Left ventricle myocardium inferior (tissue), 1 donor: Measurements from ENCODE around the gene TBXA2R. TPM values are rescaled to one million over a fixed set of nuclear protein-coding genes. Genes with fewer than 3 reads are reported as not detected.
A peak's percentile ranks its signal among the peaks of the same experiment; 100 is the strongest.

ENCODE experiments used
- DNase-seq: peaks from one replicate; pipeline ENCODE4 v3.0.0-alpha.2; 2020
- H3K27ac ChIP-seq: fragments of 200-600 bp; replicated peaks from 2 replicates; pipeline ENCODE4 v1.8.0; 2021
- H3K27me3 ChIP-seq: fragments of 200-600 bp; 2 replicates; pipeline ENCODE4 v1.8.0; 2021; ENCODE audit warnings: low read depth
- H3K36me3 ChIP-seq: fragments of 200-600 bp; 2 replicates; pipeline ENCODE4 v1.8.0; 2021
- H3K4me1 ChIP-seq: fragments of 200-600 bp; 2 replicates; pipeline ENCODE4 v1.8.0; 2021
- H3K4me3 ChIP-seq: fragments of 200-600 bp; 2 replicates; pipeline ENCODE4 v1.8.0; 2021; ENCODE audit warnings: mild to moderate bottlenecking, moderate library complexity
- H3K9me3 ChIP-seq: fragments of 200-600 bp; replicated peaks from 2 replicates; pipeline ENCODE4 v1.8.0; 2021
- intact Hi-C: fragments of 100-400 bp; cut with micrococcal nuclease; formaldehyde crosslinking; loops from one replicate; pipeline ENCODE4 v1.11.0; 2022
- total RNA-seq: library from RNA; stranded (reverse); fragmentation: NEBNext Ultra II Directional; extraction: Animal tissue kit (Norgen Biotek cat#: 25700); gene quantifications from one replicate; pipeline ENCODE4 v1.2.1, GENCODE V29; 2021
- TF ChIP-seq, protein P1 (sequence below): fragments of 200-600 bp; IDR thresholded peaks from 2 replicates; pipeline ENCODE4 v1.8.0; 2021; ENCODE audit warnings: antibody characterized with exemption, mild to moderate bottlenecking, borderline replicate concordance
- donor health status: DM: no; HTN: yes; CAD: no; lungs with severe emphysema.

The TBXA2R gene
- total RNA-seq, 1 donor from 2014 or later = 2.3 TPM

DNA sequence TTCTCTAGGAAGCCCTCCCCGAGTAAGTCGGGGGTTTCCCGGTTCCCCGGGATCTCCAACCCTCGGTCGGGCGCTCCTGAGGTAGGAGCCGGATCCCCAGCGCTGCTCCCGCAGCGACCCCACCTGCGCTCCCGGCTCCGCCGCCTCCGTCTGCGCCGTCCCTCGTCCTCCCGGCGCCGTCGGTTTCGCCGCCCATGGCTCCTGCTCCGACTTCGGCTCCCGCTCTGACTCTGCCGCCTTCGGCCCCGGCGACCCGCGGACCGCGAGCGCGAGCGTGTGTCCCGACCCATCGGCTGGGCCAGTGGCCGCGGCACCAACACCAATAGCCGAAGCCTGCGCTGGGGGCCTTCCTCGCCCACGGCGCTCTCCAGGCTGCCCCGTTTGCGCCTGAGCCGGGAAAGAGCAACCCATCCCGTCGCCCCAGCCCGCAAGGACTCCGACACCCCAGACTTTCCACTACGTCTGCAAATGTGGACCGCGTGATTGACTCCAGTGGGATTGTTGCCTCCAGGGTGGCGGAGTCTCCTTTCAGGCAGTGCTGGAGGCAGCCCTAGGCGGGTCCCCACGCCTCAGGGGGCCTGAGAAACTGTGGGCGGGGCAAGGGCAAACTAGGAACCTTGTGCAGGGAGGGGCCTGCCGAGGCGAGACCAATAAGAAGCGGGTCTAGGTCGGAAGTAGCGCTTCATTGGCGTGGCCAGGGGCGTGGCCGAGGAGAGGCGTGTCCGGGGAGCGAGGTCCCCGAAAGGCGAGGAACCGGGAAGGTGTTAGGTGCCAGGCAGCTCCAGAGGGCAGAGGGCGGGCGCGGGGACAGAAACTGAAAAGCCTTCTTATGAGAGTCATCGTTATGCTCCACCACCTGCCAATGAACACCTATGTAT, 20.0 kb upstream of the TBXA2R start, which contains the start of gene CACTIN:
CACTIN (minus strand) TSS at position 318 of the 878 bp plus-strand sequence; CDS start at position 290, 28 bp downstream.
- intact Hi-C loops = no loop called here
- TF ChIP-seq, protein P1, sequence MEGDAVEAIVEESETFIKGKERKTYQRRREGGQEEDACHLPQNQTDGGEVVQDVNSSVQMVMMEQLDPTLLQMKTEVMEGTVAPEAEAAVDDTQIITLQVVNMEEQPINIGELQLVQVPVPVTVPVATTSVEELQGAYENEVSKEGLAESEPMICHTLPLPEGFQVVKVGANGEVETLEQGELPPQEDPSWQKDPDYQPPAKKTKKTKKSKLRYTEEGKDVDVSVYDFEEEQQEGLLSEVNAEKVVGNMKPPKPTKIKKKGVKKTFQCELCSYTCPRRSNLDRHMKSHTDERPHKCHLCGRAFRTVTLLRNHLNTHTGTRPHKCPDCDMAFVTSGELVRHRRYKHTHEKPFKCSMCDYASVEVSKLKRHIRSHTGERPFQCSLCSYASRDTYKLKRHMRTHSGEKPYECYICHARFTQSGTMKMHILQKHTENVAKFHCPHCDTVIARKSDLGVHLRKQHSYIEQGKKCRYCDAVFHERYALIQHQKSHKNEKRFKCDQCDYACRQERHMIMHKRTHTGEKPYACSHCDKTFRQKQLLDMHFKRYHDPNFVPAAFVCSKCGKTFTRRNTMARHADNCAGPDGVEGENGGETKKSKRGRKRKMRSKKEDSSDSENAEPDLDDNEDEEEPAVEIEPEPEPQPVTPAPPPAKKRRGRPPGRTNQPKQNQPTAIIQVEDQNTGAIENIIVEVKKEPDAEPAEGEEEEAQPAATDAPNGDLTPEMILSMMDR = no peak
- H3K36me3 ChIP-seq = peaks cover 19% of the 10 kb centered on the region

DNA sequence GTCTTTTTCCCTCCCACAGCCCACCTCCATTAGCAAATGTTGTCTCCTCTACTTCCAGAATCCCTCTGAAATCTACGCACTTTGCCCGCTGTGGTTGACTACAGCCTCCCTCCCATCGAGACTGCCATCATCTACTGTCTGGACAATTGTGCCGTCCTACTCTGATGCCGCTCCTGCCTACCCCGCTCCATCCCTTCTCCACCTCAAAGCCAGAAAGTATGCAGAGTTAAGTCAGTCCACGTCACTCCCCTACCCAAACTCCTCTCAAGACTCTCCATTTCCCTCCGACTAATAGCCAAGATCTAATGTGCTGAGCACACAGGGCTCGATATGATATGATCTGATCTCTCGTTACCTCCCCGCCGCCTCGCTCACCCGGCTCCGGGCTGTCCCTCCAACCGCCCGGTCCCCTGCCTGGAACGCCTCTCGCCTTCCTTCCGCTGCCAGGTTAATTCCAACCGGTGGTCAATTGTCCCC, 19.4 kb upstream of the TBXA2R start:
- no peaks in the 10 kb centered on the region for H3K27me3 ChIP-seq
- no peak for DNase-seq
- H3K36me3 ChIP-seq = peaks cover 19% of the 10 kb centered on the region
- intact Hi-C loops = no loop called here
- TF ChIP-seq, protein P1 = no peak
- H3K27ac ChIP-seq = peak overlapping the region; percentile 99
- H3K4me1 ChIP-seq = peaks cover 29% of the 10 kb centered on the region
- H3K9me3 ChIP-seq = no peaks in the 10 kb centered on the region
- H3K4me3 ChIP-seq = peak overlapping the region; percentile 95

More for the DNA sequence above, 20.0 kb upstream of the TBXA2R start, which contains the start of gene CACTIN:
- H3K27ac ChIP-seq = peak within 1 kb of the TSS; percentile 99
- H3K9me3 ChIP-seq = no peaks in the 10 kb centered on the region
- peak; percentile 99 for DNase-seq
- peak within 1 kb of the TSS; percentile 95 for H3K4me3 ChIP-seq
- peaks cover 29% of the 10 kb centered on the region for H3K4me1 ChIP-seq
- no peaks in the 10 kb centered on the region for H3K27me3 ChIP-seq

DNA sequence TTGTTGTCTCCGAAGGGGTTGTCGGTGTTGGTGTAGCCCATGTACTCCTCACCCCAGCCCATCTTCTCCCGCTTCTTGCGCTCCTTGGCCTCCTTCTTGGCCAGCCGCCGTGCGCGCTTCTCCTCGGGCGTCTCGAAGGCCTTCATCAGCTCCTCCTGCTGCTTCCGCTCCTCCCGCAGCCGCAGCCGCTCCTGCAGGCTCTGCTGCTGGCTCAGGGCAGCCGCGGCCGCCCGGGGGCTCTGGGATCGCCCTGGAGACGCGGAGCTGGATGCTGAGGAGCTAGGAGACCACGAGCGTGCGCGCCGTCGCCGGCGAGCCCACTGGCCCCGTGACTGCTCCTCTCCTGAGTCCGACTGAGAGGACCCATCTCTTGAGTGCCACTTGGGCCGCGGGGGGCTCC, 17.0 kb upstream of the TBXA2R start:
- TF ChIP-seq, protein P1 = no peak
- Histone ChIP-seq H3K27ac (no peak overlapping the region), H3K4me3 (no peak overlapping the region), H3K9me3 (no peaks in the 10 kb centered on the region), H3K36me3 (peaks cover 26% of the 10 kb centered on the region), H3K4me1 (peaks cover 30% of the 10 kb centered on the region), H3K27me3 (no peaks in the 10 kb centered on the region)
- DNase-seq = no peak
- intact Hi-C loops = no loop called here

DNA sequence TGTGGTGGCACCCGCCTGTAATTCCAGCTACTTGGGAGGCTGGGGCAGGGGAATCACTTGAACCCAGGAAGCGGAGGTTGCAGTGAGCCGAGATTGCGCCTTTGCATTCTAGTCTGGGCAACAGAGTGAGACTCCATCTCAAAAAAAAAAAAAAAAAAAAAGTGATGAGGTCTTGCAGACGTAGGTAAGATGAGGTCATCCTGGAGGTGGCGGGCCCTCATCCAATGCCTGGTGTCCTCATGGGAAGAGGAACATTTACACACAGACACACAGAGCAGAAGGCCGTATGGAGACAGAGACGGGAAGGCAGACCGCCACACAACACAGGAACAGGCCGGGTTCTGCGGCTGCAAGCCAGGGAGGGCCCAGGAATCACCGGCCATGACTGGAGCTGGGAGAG, 15.5 kb upstream of the TBXA2R start:
- Histone ChIP-seq H3K27me3 (no peaks in the 10 kb centered on the region), H3K36me3 (peaks cover 26% of the 10 kb centered on the region), H3K4me1 (peaks cover 42% of the 10 kb centered on the region), H3K27ac (no peak overlapping the region), H3K9me3 (no peaks in the 10 kb centered on the region), H3K4me3 (no peak overlapping the region)
- DNase-seq = no peak
- TF ChIP-seq, protein P1 = no peak
- intact Hi-C loops = no loop called here

DNA sequence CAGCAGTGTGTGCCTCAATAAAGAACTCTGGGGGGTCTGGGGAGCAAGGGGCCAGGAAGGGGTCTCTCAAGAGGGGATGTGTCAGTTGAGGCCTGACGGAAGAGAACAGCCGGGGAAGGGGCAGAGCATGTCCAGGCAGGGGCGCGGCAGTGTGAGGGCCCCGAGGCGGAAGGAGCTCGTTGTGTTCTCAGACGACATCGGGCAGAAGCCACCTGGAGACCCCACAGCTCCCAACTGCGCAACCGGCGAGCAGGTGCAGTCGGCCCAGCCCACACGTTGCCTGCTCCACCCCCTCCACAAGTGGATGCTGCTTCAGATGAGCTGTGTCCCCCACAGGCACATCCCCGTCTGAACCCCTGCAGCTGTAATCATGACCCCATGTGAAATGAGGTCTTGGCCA, 15.0 kb upstream of the TBXA2R start:
- TF ChIP-seq, protein P1 = no peak
- intact Hi-C loops = no loop called here
- DNase-seq = no peak
- Histone ChIP-seq H3K4me1 (peaks cover 42% of the 10 kb centered on the region), H3K4me3 (no peak overlapping the region), H3K27me3 (no peaks in the 10 kb centered on the region), H3K27ac (no peak overlapping the region), H3K36me3 (peaks cover 26% of the 10 kb centered on the region), H3K9me3 (no peaks in the 10 kb centered on the region)
